ENCODE data around the gene SFXN5.

The SFXN5 gene

DNA sequence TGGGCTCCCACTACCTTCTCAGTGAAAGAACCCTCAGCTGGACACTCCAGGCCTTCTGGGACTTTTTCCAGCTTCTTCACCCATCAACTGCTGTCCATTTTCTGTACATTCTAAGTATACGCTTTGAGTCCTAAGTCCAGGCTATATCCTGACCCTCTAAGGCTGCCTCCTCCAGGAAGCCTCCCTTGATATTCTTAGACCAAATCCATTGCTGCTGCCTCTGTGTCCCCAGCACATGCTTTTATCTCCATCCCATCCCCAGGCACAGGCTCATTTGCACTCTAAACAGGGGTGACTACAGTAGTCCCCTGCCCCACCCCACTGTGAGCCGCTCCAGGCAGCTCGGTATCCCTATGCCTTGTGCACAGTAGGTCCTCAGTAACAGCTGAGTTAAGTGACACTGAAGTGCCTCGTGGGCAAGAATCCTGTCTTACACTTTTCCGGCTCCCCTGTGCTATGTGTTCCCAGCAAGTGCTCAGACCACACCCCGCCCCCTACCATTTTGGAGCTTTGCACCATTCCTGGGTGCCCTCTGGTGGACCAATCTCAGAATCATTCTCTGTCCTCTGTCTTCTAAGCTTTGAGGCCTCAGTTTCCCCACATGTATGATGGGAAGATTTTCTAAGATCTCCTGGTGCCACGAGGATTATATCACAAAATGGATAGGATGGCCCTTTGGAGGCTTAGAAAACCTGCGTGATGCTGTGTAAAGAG, 119.2 kb downstream of the SFXN5 start:
- Histone ChIP-seq H3K27ac (ENCODE audit: low read depth, low read length, poor library complexity, severe bottlenecking) (no peak overlapping the region), H3K36me3 (ENCODE audit: insufficient read depth, low read length) (no peaks in the 10 kb centered on the region), H3F3A (ENCODE audit: insufficient read depth, low read length) (no peaks in the 10 kb centered on the region), H3K4me2 (ENCODE audit: low read length) (no peak overlapping the region), H3K4me1 (ENCODE audit: insufficient read depth, low read length, severe bottlenecking) (peaks cover 12% of the 10 kb centered on the region), H3K79me2 (ENCODE audit: insufficient read depth, low read length) (no peaks in the 10 kb centered on the region), H4K20me1 (ENCODE audit: insufficient read depth, low read length) (no peaks in the 10 kb centered on the region), H3K9ac (ENCODE audit: low read length) (no peak overlapping the region), H3K9me2 (ENCODE audit: low read depth, low read length) (no peaks in the 10 kb centered on the region), H2AFZ (ENCODE audit: low read length) (no peak overlapping the region), H3K27me3 (ENCODE audit: insufficient read depth, low read length) (no peaks in the 10 kb centered on the region), H3K9me3 (ENCODE audit: low read length) (no peaks in the 10 kb centered on the region), H3K4me3 (ENCODE audit: low read depth, low read length, poor library complexity, severe bottlenecking) (no peak overlapping the region)
- TF ChIP-seq, protein P1, sequence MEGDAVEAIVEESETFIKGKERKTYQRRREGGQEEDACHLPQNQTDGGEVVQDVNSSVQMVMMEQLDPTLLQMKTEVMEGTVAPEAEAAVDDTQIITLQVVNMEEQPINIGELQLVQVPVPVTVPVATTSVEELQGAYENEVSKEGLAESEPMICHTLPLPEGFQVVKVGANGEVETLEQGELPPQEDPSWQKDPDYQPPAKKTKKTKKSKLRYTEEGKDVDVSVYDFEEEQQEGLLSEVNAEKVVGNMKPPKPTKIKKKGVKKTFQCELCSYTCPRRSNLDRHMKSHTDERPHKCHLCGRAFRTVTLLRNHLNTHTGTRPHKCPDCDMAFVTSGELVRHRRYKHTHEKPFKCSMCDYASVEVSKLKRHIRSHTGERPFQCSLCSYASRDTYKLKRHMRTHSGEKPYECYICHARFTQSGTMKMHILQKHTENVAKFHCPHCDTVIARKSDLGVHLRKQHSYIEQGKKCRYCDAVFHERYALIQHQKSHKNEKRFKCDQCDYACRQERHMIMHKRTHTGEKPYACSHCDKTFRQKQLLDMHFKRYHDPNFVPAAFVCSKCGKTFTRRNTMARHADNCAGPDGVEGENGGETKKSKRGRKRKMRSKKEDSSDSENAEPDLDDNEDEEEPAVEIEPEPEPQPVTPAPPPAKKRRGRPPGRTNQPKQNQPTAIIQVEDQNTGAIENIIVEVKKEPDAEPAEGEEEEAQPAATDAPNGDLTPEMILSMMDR (IDR thresholded peaks at IDR 0.05; ENCODE audit: low read length), result peak; percentile 20; the same call in 1 of the 2 replicates
- no peak for TF ChIP-seq EZH2 (IDR thresholded peaks at IDR 0.05; ENCODE audit: borderline replicate concordance, low read length)

DNA sequence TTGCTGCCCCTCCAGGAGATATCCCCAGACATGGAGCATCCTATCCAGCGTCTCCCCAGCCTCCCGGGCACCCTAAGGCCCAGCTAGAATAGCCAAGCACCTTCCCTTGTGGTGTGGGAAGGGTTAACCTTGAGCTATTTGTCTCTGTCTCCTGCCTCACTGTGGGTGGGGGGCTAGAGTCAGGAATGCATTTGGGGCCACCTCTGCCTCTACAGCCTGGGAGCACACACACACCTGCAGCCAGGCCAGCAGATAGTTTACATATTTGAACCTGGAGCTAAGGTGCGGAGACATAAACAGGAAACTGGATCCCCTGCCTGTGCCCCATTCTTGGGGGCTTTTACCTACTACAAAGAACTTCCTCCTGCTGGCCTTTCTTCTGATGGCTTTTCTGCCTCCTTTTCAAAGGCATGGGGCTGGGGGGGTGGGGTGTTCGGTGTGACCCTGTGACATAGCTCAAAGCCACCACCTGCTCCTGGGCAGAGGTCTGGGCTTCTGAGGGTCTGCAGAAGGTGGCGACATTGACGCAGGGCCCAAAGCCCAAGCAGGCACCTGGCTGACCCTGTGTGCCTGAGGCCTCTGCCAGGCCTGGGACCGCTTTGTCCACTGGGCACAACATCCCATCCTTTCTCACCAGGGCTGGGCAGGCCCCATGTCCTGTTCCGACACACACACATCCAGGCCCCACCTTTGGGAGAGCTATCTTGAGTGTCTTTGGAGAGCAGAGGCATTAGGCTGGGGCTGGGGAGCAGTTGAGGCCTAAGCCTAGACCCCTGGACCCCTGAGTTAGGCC, 120.0 kb downstream of the SFXN5 start:
- no peak overlapping the region for H3K9ac ChIP-seq (ENCODE audit: low read length)
- H3K27me3 ChIP-seq (ENCODE audit: insufficient read depth, low read length), result no peaks in the 10 kb centered on the region
- no peaks in the 10 kb centered on the region for H3F3A ChIP-seq (ENCODE audit: insufficient read depth, low read length)
- peaks cover 12% of the 10 kb centered on the region for H3K4me1 ChIP-seq (ENCODE audit: insufficient read depth, low read length, severe bottlenecking)
- H4K20me1 ChIP-seq (ENCODE audit: insufficient read depth, low read length), result no peaks in the 10 kb centered on the region
- no peaks in the 10 kb centered on the region for H3K36me3 ChIP-seq (ENCODE audit: insufficient read depth, low read length)
- H3K9me2 ChIP-seq (ENCODE audit: low read depth, low read length), result no peaks in the 10 kb centered on the region
- TF ChIP-seq, protein P1 (IDR thresholded peaks at IDR 0.05; ENCODE audit: low read length), result no peak
- no peak for TF ChIP-seq EZH2 (IDR thresholded peaks at IDR 0.05; ENCODE audit: borderline replicate concordance, low read length)
- no peak overlapping the region; the same call in 1 of the 2 replicates for H3K4me2 ChIP-seq (ENCODE audit: low read length)
- no peaks in the 10 kb centered on the region for H3K79me2 ChIP-seq (ENCODE audit: insufficient read depth, low read length)
- no peak overlapping the region for H2AFZ ChIP-seq (ENCODE audit: low read length)
- H3K9me3 ChIP-seq (ENCODE audit: low read length), result no peaks in the 10 kb centered on the region
- no peak overlapping the region for H3K4me3 ChIP-seq (ENCODE audit: low read depth, low read length, poor library complexity, severe bottlenecking)
- H3K27ac ChIP-seq (ENCODE audit: low read depth, low read length, poor library complexity, severe bottlenecking), result peak overlapping the region; percentile 36

DNA sequence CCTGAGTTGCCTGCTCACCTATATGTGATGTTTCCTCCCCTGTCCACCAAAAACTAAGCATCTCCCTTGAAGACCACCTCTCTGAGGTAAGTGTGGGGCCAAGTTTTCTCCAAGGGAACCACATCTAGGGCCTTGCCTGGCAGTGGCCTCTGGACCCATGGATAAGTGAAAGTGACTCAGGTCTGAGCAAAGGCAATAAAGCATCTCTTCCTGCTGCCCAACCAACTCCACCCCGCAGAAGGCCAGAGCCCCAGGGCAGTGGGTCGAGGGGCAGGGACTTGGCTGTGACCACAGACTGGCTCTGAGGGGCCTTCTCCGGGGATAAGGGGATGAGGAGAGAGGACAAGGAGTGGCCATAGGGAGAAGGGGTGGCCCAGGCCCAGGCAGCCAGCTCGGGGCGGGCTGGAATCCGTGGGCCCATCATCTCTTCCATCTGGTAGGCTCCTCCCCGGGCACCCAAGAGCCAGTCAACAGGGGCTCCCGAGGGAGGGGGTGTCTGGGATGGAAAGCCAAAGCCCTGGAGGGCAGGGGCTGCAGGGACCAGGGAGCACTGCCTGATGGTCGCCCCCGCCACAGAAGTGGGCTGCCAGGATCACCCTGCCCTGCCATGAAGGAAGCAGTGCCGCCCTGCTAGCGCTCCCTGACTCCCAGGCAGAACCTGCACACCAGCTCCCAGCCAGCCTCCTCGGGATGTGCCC, 120.8 kb downstream of the SFXN5 start:
- Histone ChIP-seq H3K27ac (ENCODE audit: low read depth, low read length, poor library complexity, severe bottlenecking) (peak overlapping the region; percentile 36), H2AFZ (ENCODE audit: low read length) (no peak overlapping the region), H3K9me3 (ENCODE audit: low read length) (no peaks in the 10 kb centered on the region), H3K4me3 (ENCODE audit: low read depth, low read length, poor library complexity, severe bottlenecking) (no peak overlapping the region), H3K9me2 (ENCODE audit: low read depth, low read length) (no peaks in the 10 kb centered on the region), H3F3A (ENCODE audit: insufficient read depth, low read length) (no peaks in the 10 kb centered on the region), H3K9ac (ENCODE audit: low read length) (no peak overlapping the region), H3K79me2 (ENCODE audit: insufficient read depth, low read length) (no peaks in the 10 kb centered on the region), H3K4me1 (ENCODE audit: insufficient read depth, low read length, severe bottlenecking) (peaks cover 12% of the 10 kb centered on the region), H4K20me1 (ENCODE audit: insufficient read depth, low read length) (no peaks in the 10 kb centered on the region), H3K4me2 (ENCODE audit: low read length) (no peak overlapping the region; the same call in 1 of the 2 replicates), H3K27me3 (ENCODE audit: insufficient read depth, low read length) (no peaks in the 10 kb centered on the region), H3K36me3 (ENCODE audit: insufficient read depth, low read length) (no peaks in the 10 kb centered on the region)
- no peak for TF ChIP-seq EZH2 (IDR thresholded peaks at IDR 0.05; ENCODE audit: borderline replicate concordance, low read length)
- TF ChIP-seq, protein P1 (IDR thresholded peaks at IDR 0.05; ENCODE audit: low read length), result no peak
